Transverse colon (tissue), 4 donors: Measurements from ENCODE around the gene LRP1B. TPM values are rescaled to one million over a fixed set of nuclear protein-coding genes. Genes with fewer than 3 reads are reported as not detected.

ENCODE experiments used
- DNase-seq: peaks from one replicate; pipeline ENCODE4 v3.0.0-alpha.2; 2019
- H3K27ac ChIP-seq, 4 donors: fragments of 200-600 bp; sonication (generic); 2 replicates each; pipeline ENCODE4 v1.5.1; 2016 to 2018; ENCODE audit warnings: inconsistent platforms in 4 of 4
- H3K27me3 ChIP-seq: fragments of 200-600 bp; sonication (generic); 2 replicates; pipeline ENCODE4 v1.5.1; 2017; ENCODE audit warnings: inconsistent platforms
- H3K36me3 ChIP-seq, 4 donors: fragments of 200-600 bp; sonication (generic); 2 replicates each; pipeline ENCODE4 v1.5.1; 2017 to 2019; ENCODE audit warnings: inconsistent platforms in 4 of 4
- H3K4me1 ChIP-seq, 4 donors: fragments of 200-600 bp; sonication (generic); 2 replicates each; pipeline ENCODE4 v1.5.1; 2017 to 2020; ENCODE audit warnings: inconsistent platforms in 4 of 4
- H3K4me3 ChIP-seq, 4 donors: fragments of 200-600 bp; sonication (generic); 1 replicate in 1 of 4; 2 replicates in 3 of 4; pipeline versions ENCODE4 v1.5.1 to v1.6.1; 2017 to 2019; ENCODE audit warnings: inconsistent platforms in 4 of 4
- H3K9me3 ChIP-seq, 2 donors: fragments of 200-600 bp; sonication (generic); 2 replicates each; pipeline ENCODE4 v1.5.1; 2017 to 2019; ENCODE audit warnings: inconsistent platforms in 2 of 2
- CTCF ChIP-seq, 5 experiments: fragments of 200-600 bp in 3 of 5; fragments of 450-650 bp in 2 of 5; sonication (generic) in 3 of 5; IDR thresholded peaks; 1 replicate in 2 of 5; 2 replicates in 3 of 5; pipeline ENCODE4 v1.5.1; 2016 to 2017; ENCODE audit warnings: antibody characterized with exemption in 5 of 5, inconsistent platforms in 3 of 5, mild to moderate bottlenecking in 2 of 5, moderate library complexity in 1 of 5
- EP300 ChIP-seq: sonication (generic); formaldehyde crosslinking; IDR thresholded peaks from one replicate; pipeline ENCODE4 v1.6.1; 2017; ENCODE audit warnings: antibody characterized with exemption, low read depth
- POLR2A ChIP-seq: fragments of 450-650 bp; IDR thresholded peaks from one replicate; pipeline ENCODE4 v1.6.1; 2016; ENCODE audit warnings: antibody characterized with exemption, mild to moderate bottlenecking, moderate library complexity
- POLR2AphosphoS5 ChIP-seq, 3 donors: sonication (generic); formaldehyde crosslinking; IDR thresholded peaks; one replicate each; pipeline ENCODE4 v1.6.1; 2016; ENCODE audit warnings: antibody characterized with exemption in 3 of 3
- WGBS, 2 donors: methylation state at CpG; one replicate each; pipeline ENCODE4 v1.1.5; 2018; ENCODE audit warnings: low coverage in 1 of 2; 5-methylcytosine and 5-hydroxymethylcytosine counted together
- in situ Hi-C, 4 donors: fragments of 200-750 bp; cut with MboI; loops; one replicate each; pipeline versions ENCODE4 v1.15.0 to v1.15.1; 2017; ENCODE audit warnings: low sequenced_read_pairs in 3 of 4, low pct_ligation_motif_present in 1 of 4, low pct_unique_long_range_greater_than_20kb in 1 of 4
- intact Hi-C: fragments of 100-400 bp; cut with DNase I; formaldehyde crosslinking; loops from one replicate; pipeline ENCODE4 v1.15.1; 2023; ENCODE audit warnings: low total_unique reads
- total RNA-seq, 4 donors: library from RNA; depleted of rRNA; stranded (reverse); fragments of >200 nt; gene quantifications; one replicate each; pipeline ENCODE4 v1.1.0, GENCODE V29; 2016

Gene LRP1B
- total RNA-seq, 4 donors from 2014 or later = 0.48 to 5.4 (median 0.82) TPM; not detected in 1

GRCh38 chr2:141633132-141633531 is 497.7 kb downstream of the LRP1B start:
- TF ChIP-seq CTCF (IDR thresholded peaks at IDR 0.05) (no peak), EP300 (no peak)
- Histone ChIP-seq H3K4me1 (no peaks in the 10 kb centered on the region), H3K4me3 (no peak overlapping the region), H3K9me3 (no peaks in the 10 kb centered on the region), H3K27me3 (no peaks in the 10 kb centered on the region), H3K36me3 (no peaks in the 10 kb centered on the region), H3K27ac (no peak overlapping the region)
- in situ Hi-C loops (no loop called here), intact Hi-C loops (no loop called here)
- no peak for DNase-seq

GRCh38 chr2:141630407-141630930 is 500.3 kb downstream of the LRP1B start:
- Histone ChIP-seq H3K27me3 (no peaks in the 10 kb centered on the region), H3K4me3 (no peak overlapping the region), H3K9me3 (no peaks in the 10 kb centered on the region), H3K36me3 (no peaks in the 10 kb centered on the region), H3K27ac (no peak overlapping the region), H3K4me1 (no peaks in the 10 kb centered on the region)
- in situ Hi-C loops = no loop called here
- intact Hi-C loops = no loop called here
- TF ChIP-seq CTCF (IDR thresholded peaks at IDR 0.05) (no peak), EP300 (no peak), POLR2A (no peak)
- 57 to 61% methylated on average over 3 of the region's 3 CpGs for WGBS, 2 donors
- DNase-seq = no peak

- H3K4me1 ChIP-seq = no peaks in the 10 kb centered on the region
- no peak for TF ChIP-seq POLR2A
- no peak for TF ChIP-seq CTCF (IDR thresholded peaks at IDR 0.05)
- TF ChIP-seq POLR2AphosphoS5 (IDR thresholded peaks at IDR 0.05) = no peak
- TF ChIP-seq EP300 = no peak
- no peak for DNase-seq
- intact Hi-C loops = no loop called here
- no peaks in the 10 kb centered on the region for H3K27me3 ChIP-seq
- no peak overlapping the region for H3K27ac ChIP-seq
- in situ Hi-C loops = no loop called here
- H3K9me3 ChIP-seq = no peaks in the 10 kb centered on the region
- no peak overlapping the region for H3K4me3 ChIP-seq
- H3K36me3 ChIP-seq = no peaks in the 10 kb centered on the region
Measured at GRCh38 chr2:141620372-141620771, 510.4 kb downstream of the LRP1B start.

- in situ Hi-C loops = no loop called here
- H3K4me3 ChIP-seq = no peak overlapping the region
- no peak for DNase-seq
- no peaks in the 10 kb centered on the region for H3K9me3 ChIP-seq
- intact Hi-C loops = no loop called here
- WGBS, 2 donors = 72 to 73% methylated on average over 2 of the region's 2 CpGs
- no peaks in the 10 kb centered on the region for H3K27me3 ChIP-seq
- no peaks in the 10 kb centered on the region for H3K36me3 ChIP-seq
- TF ChIP-seq EP300 (no peak), CTCF (IDR thresholded peaks at IDR 0.05) (no peak), POLR2A (no peak), POLR2AphosphoS5 (IDR thresholded peaks at IDR 0.05) (no peak)
- no peaks in the 10 kb centered on the region for H3K4me1 ChIP-seq
- H3K27ac ChIP-seq = no peak overlapping the region
Measured at GRCh38 chr2:141618457-141618856, 512.4 kb downstream of the LRP1B start.
